Loucy (cell line): ENCODE measurements around the gene HTR2C.

Experiments used
- H2AFZ ChIP-seq: fragments of 200-600 bp; sonication (generic); 2 replicates; pipeline ENCODE4 v1.6.0; 2016; ENCODE audit warnings: antibody characterized with exemption, mild to moderate bottlenecking, low read length, moderate library complexity
- H3F3A ChIP-seq: fragments of 200-600 bp; 2 replicates; pipeline ENCODE4 v1.6.0; 2016; ENCODE audit warnings: antibody characterized with exemption, low read depth, mild to moderate bottlenecking
- H3K27me3 ChIP-seq: fragments of 200-600 bp; sonication (generic); 2 replicates; pipeline ENCODE4 v1.6.1; 2014; ENCODE audit warnings: low read length, mild to moderate bottlenecking; ENCODE audit not compliant: insufficient read depth, poor library complexity, severe bottlenecking
- H3K36me3 ChIP-seq: fragments of 200-600 bp; sonication (generic); 2 replicates; pipeline ENCODE4 v1.6.1; 2016; ENCODE audit warnings: low read length; ENCODE audit not compliant: insufficient read depth
- H3K4me1 ChIP-seq: fragments of 200-600 bp; sonication (generic); 2 replicates; pipeline ENCODE4 v1.5.1; 2014; ENCODE audit warnings: low read length, mild to moderate bottlenecking; ENCODE audit not compliant: insufficient read depth, poor library complexity, severe bottlenecking
- H3K4me2 ChIP-seq: fragments of 200-600 bp; sonication (generic); 2 replicates; pipeline ENCODE4 v1.6.0; 2014; ENCODE audit warnings: antibody characterized with exemption, low read length, low read depth, mild to moderate bottlenecking; ENCODE audit not compliant: poor library complexity, severe bottlenecking
- H3K4me3 ChIP-seq: fragments of 200-600 bp; sonication (generic); 2 replicates; pipeline ENCODE4 v1.5.1; 2014; ENCODE audit warnings: low read length, mild to moderate bottlenecking, mixed read lengths; ENCODE audit not compliant: poor library complexity, severe bottlenecking
- H3K79me2 ChIP-seq: fragments of 200-600 bp; sonication (generic); 2 replicates; pipeline ENCODE4 v1.6.1; 2014; ENCODE audit warnings: low read length; ENCODE audit not compliant: insufficient read depth
- H3K9ac ChIP-seq: fragments of 200-600 bp; sonication (generic); 2 replicates; pipeline ENCODE4 v1.6.0; 2014; ENCODE audit warnings: mild to moderate bottlenecking, low read depth, low read length, moderate library complexity; ENCODE audit not compliant: poor library complexity, severe bottlenecking
- H3K9me2 ChIP-seq: fragments of 200-600 bp; sonication (generic); replicated peaks from 2 replicates; pipeline ENCODE4 v1.6.1; 2016; ENCODE audit warnings: low read depth, low read length, mixed read lengths
- H3K9me3 ChIP-seq: fragments of 200-600 bp; sonication (generic); 2 replicates; pipeline ENCODE4 v1.6.1; 2014; ENCODE audit warnings: mild to moderate bottlenecking, antibody characterized with exemption, low read length, low read depth; ENCODE audit not compliant: insufficient read depth
- H4K20me1 ChIP-seq: fragments of 200-600 bp; sonication (generic); 2 replicates; pipeline ENCODE4 v1.6.0; 2014; ENCODE audit warnings: antibody characterized with exemption, low read length, mild to moderate bottlenecking; ENCODE audit not compliant: insufficient read depth, poor library complexity, severe bottlenecking
- EZH2phosphoT487 ChIP-seq: fragments of 200-600 bp; IDR thresholded peaks from 2 replicates; pipeline ENCODE4 v1.6.1; 2018; ENCODE audit warnings: antibody characterized with exemption, mild to moderate bottlenecking, moderate library complexity, borderline replicate concordance
- TF ChIP-seq, protein P1 (sequence below): fragments of 200-600 bp; sonication (generic); conservative IDR thresholded peaks from 2 replicates; pipeline ENCODE4 v1.5.1; 2014; ENCODE audit warnings: mild to moderate bottlenecking, antibody characterized with exemption, low read length

Gene HTR2C

DNA sequence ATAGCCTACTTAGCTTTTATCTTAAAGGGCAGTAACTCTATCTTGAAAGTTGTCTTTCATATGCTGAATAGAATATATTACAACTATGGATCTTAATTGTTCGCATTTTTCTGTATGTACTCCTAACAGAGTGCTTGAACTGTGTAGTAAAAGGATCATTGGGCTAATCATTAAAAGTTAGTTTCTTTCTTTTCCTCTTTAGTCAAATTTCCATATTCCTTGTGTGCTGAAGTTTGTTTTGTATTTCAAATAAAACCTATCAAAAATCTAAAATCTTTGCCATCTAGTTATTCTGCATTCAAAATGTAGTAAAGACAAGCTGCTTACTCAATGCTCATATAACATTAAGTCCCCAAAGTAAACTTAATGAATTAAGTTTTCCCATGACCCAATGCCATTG lies 182.7 kb downstream of the HTR2C start:
- Histone ChIP-seq H3K9me2 (no peaks in the 10 kb centered on the region), H3K27me3 (no peaks in the 10 kb centered on the region), H3K4me2 (no peak overlapping the region), H3K9ac (no peak overlapping the region), H3K4me3 (no peak overlapping the region), H3K36me3 (no peaks in the 10 kb centered on the region), H3K4me1 (no peaks in the 10 kb centered on the region), H3K79me2 (no peaks in the 10 kb centered on the region), H4K20me1 (no peaks in the 10 kb centered on the region), H3K9me3 (no peaks in the 10 kb centered on the region), H2AFZ (no peak overlapping the region), H3F3A (no peaks in the 10 kb centered on the region)
- TF ChIP-seq, protein P1, sequence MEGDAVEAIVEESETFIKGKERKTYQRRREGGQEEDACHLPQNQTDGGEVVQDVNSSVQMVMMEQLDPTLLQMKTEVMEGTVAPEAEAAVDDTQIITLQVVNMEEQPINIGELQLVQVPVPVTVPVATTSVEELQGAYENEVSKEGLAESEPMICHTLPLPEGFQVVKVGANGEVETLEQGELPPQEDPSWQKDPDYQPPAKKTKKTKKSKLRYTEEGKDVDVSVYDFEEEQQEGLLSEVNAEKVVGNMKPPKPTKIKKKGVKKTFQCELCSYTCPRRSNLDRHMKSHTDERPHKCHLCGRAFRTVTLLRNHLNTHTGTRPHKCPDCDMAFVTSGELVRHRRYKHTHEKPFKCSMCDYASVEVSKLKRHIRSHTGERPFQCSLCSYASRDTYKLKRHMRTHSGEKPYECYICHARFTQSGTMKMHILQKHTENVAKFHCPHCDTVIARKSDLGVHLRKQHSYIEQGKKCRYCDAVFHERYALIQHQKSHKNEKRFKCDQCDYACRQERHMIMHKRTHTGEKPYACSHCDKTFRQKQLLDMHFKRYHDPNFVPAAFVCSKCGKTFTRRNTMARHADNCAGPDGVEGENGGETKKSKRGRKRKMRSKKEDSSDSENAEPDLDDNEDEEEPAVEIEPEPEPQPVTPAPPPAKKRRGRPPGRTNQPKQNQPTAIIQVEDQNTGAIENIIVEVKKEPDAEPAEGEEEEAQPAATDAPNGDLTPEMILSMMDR, result no peak
- no peak for TF ChIP-seq EZH2phosphoT487

DNA sequence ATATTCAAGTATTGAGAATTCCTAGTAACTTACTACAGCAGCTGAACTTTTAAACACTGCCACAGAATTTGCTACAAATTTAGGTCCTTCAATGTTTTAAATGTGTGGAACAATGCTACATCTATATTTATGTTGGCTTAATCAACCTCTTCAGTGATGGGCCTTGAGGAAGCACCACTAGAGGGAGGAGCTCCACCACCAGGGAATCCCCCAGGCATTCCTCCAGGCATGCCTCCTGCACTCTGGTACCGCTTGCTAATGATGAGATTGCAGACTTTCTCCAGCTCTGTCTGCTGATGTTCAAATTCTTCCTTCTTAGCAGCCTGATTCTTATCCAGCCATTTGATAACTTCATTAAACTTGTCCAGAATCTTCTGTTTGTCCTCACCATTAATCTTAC lies 190.8 kb downstream of the HTR2C start:
- no peak overlapping the region for H3K9ac ChIP-seq
- H3K36me3 ChIP-seq, result no peaks in the 10 kb centered on the region
- no peaks in the 10 kb centered on the region for H3F3A ChIP-seq
- no peaks in the 10 kb centered on the region for H3K9me3 ChIP-seq
- no peaks in the 10 kb centered on the region for H3K79me2 ChIP-seq
- H3K4me2 ChIP-seq, result no peak overlapping the region
- no peak overlapping the region for H2AFZ ChIP-seq
- H3K4me1 ChIP-seq, result no peaks in the 10 kb centered on the region
- no peaks in the 10 kb centered on the region for H3K9me2 ChIP-seq
- H3K27me3 ChIP-seq, result no peaks in the 10 kb centered on the region
- TF ChIP-seq, protein P1, result no peak
- no peak for TF ChIP-seq EZH2phosphoT487
- H4K20me1 ChIP-seq, result no peaks in the 10 kb centered on the region
- H3K4me3 ChIP-seq, result no peak overlapping the region

DNA sequence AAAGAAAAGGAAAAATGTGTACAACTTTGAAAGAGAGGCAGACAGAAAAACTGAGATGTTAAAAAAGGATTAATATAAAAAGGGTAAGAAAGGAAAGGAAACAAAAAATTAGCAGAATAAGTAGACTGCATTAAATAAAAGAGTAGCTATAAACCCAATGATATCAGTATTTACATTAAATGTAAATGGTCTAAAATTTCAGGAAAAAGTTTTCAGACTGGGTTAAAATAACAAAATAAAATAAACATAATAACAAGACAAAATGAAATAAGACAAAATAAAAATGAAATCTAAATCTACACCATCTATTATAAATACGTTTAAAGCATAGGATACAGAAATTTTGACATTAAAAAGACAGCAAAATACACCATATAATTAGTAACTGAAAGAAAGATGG lies 199.0 kb downstream of the HTR2C start:
- no peaks in the 10 kb centered on the region for H3K4me1 ChIP-seq
- H3K4me2 ChIP-seq, result no peak overlapping the region
- H3K36me3 ChIP-seq, result no peaks in the 10 kb centered on the region
- H3K27me3 ChIP-seq, result no peaks in the 10 kb centered on the region
- no peak overlapping the region for H3K4me3 ChIP-seq
- no peaks in the 10 kb centered on the region for H3K9me3 ChIP-seq
- no peak overlapping the region for H2AFZ ChIP-seq
- H3K79me2 ChIP-seq, result no peaks in the 10 kb centered on the region
- no peaks in the 10 kb centered on the region for H4K20me1 ChIP-seq
- no peaks in the 10 kb centered on the region for H3K9me2 ChIP-seq
- no peaks in the 10 kb centered on the region for H3F3A ChIP-seq
- H3K9ac ChIP-seq, result no peak overlapping the region
- no peak for TF ChIP-seq EZH2phosphoT487
- TF ChIP-seq, protein P1, result no peak
